Globus pallidus (tissue), 1 donor: ENCODE measurements around the gene FFAR4.
A peak's percentile ranks its signal among the peaks of the same experiment; 100 is the strongest.

Experiments
- DNase-seq: peaks from one replicate; pipeline ENCODE4 v3.0.0-alpha.2; 2015; ENCODE audit warnings: low spot score

The FFAR4 gene

GRCh38 chr10:93572606-93573005 is 6.1 kb downstream of the FFAR4 start:
- no peak for DNase-seq

- DNase-seq, result peak; percentile 51
Measured at GRCh38 chr10:93573051-93573909, 6.8 kb downstream of the FFAR4 start.

DNA sequence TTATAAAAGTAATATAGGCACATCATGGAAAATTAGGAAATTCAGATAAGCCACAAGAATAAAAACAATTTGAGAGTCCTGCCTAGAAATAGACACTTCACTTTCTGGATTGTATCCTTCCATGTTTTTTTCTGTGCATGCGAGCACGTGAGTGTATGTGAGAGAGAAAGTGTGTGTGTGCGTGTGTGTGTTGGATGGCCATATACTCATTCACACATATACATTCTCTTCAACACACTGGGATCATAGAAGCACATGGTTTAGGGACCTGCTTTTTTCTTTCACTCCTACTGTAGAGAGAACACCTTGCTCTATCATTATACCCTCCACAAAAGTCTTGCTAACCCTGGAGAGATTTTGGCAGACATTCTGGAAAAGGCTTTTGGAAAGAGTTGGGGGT is 7.5 kb downstream of the FFAR4 start:
- no peak for DNase-seq

DNA sequence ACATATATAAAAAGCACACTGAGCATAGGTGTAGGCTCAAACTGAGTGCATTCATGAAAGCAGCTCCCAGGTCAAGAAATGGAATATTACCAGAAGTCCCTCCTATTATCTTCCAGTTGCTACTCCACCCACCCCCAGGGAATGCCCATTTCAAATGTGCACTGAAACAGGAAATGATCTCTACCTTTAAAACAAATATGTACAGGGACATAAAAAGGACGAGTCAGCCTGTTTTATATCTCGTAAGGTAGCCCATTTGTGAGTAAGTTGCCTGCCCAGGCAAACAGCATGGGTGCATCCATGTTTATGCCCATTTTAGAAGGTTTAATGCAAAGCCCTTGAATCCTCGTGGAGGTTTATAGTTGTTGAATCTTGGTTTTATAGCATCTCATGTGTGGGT is 10.4 kb downstream of the FFAR4 start:
- DNase-seq, result no peak

GRCh38 chr10:93577565-93577964 is 11.1 kb downstream of the FFAR4 start:
- DNase-seq, result no peak

DNA sequence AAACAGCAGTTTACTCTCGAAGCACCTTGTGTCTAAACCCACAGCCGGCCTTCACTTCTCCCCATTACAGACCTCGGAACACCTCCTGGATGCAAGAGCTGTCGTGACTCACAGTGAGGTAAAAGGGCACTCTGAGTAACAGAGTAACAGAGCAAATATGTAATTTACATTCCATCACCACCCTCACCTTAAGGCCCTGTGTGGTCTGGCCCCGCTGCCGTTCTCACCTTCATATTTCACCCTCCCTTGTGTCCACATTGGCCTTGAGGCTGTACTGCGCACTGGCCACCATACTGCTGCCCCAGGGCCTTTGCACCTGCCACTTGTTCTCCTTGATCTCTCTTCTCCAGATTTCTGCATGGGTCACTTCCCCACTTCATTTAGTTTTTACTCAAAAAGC is 12.6 kb downstream of the FFAR4 start:
- DNase-seq, result no peak

DNA sequence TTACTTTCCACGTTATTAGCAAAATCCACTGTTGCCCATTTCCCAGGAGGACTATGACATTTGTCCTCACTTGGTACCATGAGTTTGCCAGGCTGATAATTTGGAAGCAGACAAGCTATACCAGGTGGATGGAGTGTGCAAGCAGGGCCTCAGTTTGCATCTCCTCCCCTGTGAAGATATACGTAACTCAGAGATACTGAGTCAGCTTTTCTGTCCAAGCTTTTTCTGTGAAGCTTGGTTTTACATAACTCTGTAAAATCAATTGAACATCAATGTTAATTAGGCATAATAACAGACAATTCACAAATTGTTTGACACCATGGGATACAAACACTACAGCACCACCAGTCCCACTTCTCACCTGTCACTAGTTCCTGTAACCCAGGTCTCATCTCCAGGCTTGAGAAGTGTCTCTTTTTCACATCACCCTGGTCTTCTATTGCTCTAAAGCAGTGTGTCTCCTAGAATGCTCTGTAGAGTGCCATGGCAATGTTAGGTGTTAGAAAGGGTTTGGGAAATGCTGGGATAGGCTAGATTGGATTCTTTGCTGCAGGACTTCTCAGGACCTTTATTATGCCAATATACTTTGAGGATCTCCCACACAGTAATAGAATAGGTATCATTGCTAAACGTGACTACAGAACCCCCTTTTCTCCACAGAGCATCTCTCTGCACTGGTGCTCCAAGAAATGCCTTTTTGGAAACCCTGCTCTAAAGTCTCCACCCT is 13.7 kb downstream of the FFAR4 start:
- DNase-seq, result no peak

DNA sequence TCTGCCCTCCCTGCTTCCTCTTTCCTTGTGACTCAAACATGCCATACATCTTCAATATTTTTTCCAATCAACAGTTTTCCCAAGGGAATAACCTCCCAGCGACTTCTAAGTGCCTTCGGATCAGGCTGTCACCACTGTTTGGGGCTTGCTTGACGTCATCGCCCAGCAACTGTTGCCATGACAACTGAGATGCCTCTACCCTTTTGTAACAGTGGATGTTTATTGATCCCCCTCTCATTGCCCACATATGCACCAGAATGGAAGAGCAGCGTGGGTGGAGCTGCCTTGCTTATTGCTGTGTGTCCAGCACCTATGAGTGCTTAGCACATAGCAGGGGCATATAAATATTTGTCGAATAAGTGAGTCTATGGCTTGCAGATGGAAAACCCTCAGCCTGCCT is 14.4 kb downstream of the FFAR4 start:
- DNase-seq, result no peak

GRCh38 chr10:93584445-93584844 is 18.0 kb downstream of the FFAR4 start:
- DNase-seq, result no peak

GRCh38 chr10:93589648-93590562 is 23.4 kb downstream of the FFAR4 start:
- no peak for DNase-seq

GRCh38 chr10:93590638-93591037 is 24.2 kb downstream of the FFAR4 start:
- no peak for DNase-seq

DNA sequence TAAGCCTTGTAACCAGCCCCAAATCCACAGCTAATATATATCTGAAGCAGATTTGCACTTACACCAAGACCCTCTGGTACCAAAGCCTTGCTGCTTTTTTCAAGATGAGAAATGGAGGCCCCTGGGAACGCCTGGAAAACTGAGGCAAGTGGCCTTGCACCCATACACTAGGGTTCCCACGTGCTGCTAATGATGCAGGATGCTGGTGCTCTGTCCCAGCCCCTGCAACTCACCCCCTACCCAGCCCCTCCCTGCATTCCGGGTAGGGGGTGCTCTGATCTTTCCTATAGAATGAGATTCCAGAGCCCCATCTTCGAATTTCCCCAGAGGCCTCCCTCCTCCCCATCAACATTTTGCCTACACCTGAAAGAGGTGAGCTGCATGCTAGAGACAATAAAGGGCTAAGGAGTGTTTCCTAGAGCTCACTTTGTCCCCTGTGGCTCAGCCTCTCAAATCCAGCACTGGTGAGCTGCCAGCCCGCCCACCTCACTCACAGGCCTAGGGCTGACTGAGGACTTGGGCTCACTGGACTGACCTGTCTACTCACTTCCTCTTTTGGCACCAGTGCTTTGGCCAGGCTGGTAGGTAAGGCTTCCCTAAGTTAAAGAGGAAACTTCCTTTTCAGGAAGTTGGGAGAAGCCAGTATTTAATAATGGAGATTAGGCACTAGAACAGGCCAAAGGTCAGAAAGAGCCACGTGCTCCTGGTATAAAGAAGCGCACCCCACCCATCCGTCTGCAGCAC is 24.8 kb downstream of the FFAR4 start:
- no peak for DNase-seq

DNA sequence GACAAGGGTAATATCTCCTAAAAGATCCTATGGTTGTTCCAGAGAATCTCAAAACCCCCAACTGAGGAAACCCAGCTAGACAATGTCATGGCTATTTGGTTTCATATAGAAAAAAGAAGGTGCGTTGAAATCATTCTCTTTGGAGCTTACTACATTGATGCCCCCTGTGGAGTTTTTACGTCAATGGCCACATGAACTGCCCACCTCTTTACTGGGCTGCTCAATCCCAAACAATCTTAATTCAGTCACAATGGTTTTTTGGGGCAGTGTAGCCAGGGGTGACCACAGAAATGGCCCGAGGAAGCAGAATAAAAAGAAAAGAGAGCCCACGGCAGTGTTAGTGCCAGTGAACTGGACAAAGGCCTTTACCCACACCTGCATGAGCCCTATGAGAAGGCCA is 26.8 kb downstream of the FFAR4 start:
- no peak for DNase-seq

- no peak for DNase-seq
Measured at GRCh38 chr10:93593749-93594148, 27.3 kb downstream of the FFAR4 start.

DNA sequence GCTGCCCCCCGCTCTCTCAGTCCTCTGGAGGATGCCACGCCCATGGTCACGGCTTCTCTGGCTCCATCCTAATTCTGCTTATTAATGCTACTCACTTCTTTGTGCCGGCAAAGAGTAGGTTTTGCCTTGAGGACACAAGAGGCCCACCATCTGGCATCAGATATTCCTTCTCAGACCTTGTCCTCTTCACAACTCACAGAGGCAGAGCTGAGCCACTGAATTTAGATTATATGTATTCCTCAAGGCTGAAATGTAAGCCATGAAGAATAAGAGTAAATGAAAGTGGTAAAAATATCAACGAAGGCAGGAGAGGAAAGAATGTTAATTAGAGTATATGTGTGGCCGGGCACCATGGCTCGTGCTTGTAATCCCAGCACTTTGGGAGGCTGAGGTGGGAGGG is 28.1 kb downstream of the FFAR4 start:
- no peak for DNase-seq

DNA sequence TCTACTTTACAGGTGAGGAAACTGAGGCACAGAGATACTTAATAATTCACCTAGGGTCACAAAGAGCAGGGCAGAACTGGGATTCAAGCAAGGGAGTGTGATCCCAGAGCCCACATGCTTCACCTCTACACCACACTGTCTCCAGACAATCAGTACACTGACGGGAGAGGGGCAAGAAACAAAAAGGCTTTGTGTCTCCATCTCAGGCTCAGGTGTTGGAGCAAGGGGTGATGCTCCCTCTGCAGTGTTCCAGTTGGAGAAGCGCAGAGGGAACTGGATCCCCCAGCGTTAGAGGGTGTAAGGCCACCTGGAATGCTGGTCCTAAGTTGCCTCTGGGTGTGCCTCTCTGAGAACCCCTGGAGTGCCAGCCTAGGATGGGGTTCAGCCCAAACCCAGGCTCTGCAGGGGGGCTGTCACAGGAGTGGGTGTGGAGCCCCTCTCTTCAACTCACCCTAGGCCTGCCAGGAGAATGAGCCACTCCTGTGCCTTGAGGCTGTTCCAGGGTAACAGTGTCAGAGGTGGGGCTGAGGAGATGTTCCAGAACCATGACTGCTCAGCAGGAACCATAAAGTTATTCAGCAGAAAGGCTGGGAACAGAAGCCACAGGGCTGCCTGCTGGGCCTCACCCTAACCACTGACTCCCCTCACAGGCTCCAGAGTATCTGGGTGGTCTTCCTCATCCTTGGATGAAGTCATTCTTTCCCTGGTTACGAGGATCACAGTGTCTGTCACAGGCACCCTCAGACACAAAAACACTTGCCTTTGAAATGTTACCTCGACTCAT is 29.1 kb downstream of the FFAR4 start:
- no peak for DNase-seq

GRCh38 chr10:93596539-93596938 is 30.1 kb downstream of the FFAR4 start:
- no peak for DNase-seq

DNA sequence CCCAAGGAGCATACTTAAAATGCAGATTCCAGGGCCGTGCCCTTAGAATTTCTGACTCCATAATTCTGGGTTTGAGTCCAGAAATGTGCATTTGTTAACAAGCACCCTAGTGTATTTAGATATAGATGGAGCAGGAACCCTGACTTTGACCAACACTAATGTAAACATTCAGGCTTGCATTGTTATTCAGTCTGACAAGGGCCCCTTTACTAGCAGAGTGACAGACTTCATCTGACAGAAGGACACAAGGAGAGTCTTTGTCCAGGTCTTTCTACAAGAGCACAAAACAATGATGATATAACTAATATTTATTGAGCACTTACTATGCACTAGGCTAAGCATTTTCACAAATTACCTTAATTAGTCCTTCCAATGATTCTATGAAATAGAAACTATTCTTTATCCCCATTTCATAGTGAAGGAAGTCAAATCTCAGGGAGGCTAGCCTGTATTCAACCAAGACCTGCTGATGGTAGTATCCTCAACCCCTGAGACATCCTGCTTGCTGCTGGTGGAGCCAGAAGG is 30.7 kb downstream of the FFAR4 start:
- no peak for DNase-seq

GRCh38 chr10:93598157-93598556 is 31.7 kb downstream of the FFAR4 start:
- DNase-seq, result no peak

- no peak for DNase-seq
Measured at GRCh38 chr10:93599335-93599734, 32.9 kb downstream of the FFAR4 start.

GRCh38 chr10:93599778-93600177 is 33.3 kb downstream of the FFAR4 start:
- no peak for DNase-seq
